MCF 10A (cell line): Measurements from ENCODE around the gene MED12L. TPM values are rescaled to one million over a fixed set of nuclear protein-coding genes. Genes with fewer than 3 reads are reported as not detected.
A peak's percentile ranks its signal among the peaks of the same experiment; 100 is the strongest.

Source experiments
- BruUV-seq: library from RNA; stranded (reverse); fragments of 400-500 nt; replicated peaks from 2 replicates; lab custom pipeline; 2021; lab: Mats Ljungman, UMichigan
- CTCF ChIA-PET: fragments of 300-600 bp; sonication (Branson Sonifier 250); formaldehyde crosslinking; extraction: SDS; loops from one replicate; lab custom pipeline; 2021; ENCODE audit warnings: antibody characterized with exemption, inconsistent platforms; lab: Yijun Ruan, JAX
- POLR2A ChIA-PET: fragments of 300-600, 350-650 bp; sonication (Branson Sonifier 250); formaldehyde crosslinking; extraction: SDS; loops from one replicate; lab custom pipeline; 2020; ENCODE audit warnings: antibody characterized with exemption, inconsistent platforms; lab: Yijun Ruan, JAX
- DNase-seq: peaks from one replicate; pipeline ENCODE4 v3.0.0-alpha.2; 2018; ENCODE audit not compliant: unreplicated experiment
- H3K27ac Mint-ChIP-seq: one replicate; pipeline ENCODE4 v1.8.0; 2022; ENCODE audit warnings: mild to moderate bottlenecking, low read depth, mixed read lengths; ENCODE audit not compliant: unreplicated experiment
- H3K27me3 Mint-ChIP-seq: one replicate; pipeline ENCODE4 v1.8.0; 2022; ENCODE audit warnings: mixed read lengths; ENCODE audit not compliant: insufficient read depth, unreplicated experiment
- H3K36me3 Mint-ChIP-seq: one replicate; pipeline ENCODE4 v1.8.0; 2022; ENCODE audit warnings: mild to moderate bottlenecking, moderate library complexity, mixed read lengths; ENCODE audit not compliant: insufficient read depth, unreplicated experiment
- H3K4me1 Mint-ChIP-seq: one replicate; pipeline ENCODE4 v1.8.0; 2022; ENCODE audit warnings: mixed read lengths; ENCODE audit not compliant: insufficient read depth, unreplicated experiment
- H3K4me3 Mint-ChIP-seq: one replicate; pipeline ENCODE4 v1.8.0; 2022; ENCODE audit warnings: mild to moderate bottlenecking, moderate library complexity, mixed read lengths; ENCODE audit not compliant: unreplicated experiment
- H3K9me3 Mint-ChIP-seq: one replicate; pipeline ENCODE4 v1.8.0; 2022; ENCODE audit warnings: mixed read lengths; ENCODE audit not compliant: unreplicated experiment
- CTCF ChIP-seq: fragments of 200-600 bp; IDR thresholded peaks from one replicate; pipeline ENCODE4 v1.8.0; 2022; ENCODE audit warnings: antibody characterized with exemption, mild to moderate bottlenecking; ENCODE audit not compliant: unreplicated experiment
- intact Hi-C: fragments of 100-400 bp; cut with micrococcal nuclease; formaldehyde crosslinking; loops from 2 replicates; pipeline ENCODE4 v1.14.1; 2022
- total RNA-seq: library from RNA; stranded (reverse); gene quantifications from 2 replicates; pipeline ENCODE4 v1.2.3, GENCODE V29; 2022

Gene MED12L
- total RNA-seq, 1 experiment from 2014 or later: 0.47 TPM

GRCh38 chr3:151305060-151305774, 219.8 kb downstream of the MED12L start:
- ChIA-PET POLR2A (interaction anchor here (0.5 to 8.0 kb wide), 21 partner anchors 10 to 965 kb away, joined by 3 to 341 read pairs (median 5); partner anchors contain the start of genes GPR87, P2RY13, SELENOT and SIAH2), CTCF (interaction anchor here (0.6 to 5.6 kb wide), 14 partner anchors 9 to 533 kb away, joined by 3 to 65 read pairs (median 4); partner anchors contain the start of gene GPR87)
- no peak for TF ChIP-seq CTCF
- Mint-ChIP-seq H3K4me3 (peak overlapping the region; percentile 60), H3K9me3 (no peaks in the 10 kb centered on the region), H3K27me3 (no peaks in the 10 kb centered on the region), H3K4me1 (peaks cover 89% of the 10 kb centered on the region), H3K27ac (peak overlapping the region; percentile 79), H3K36me3 (peaks cover 49% of the 10 kb centered on the region)
- peak; percentile 98 for DNase-seq
- intact Hi-C loops: loop anchor here (1.0 kb wide), 1 partner anchor 11 kb away; the partner anchor contains the start of gene GPR87
- no TSS peak for BruUV-seq

GRCh38 chr3:151305775-151306151, 220.3 kb downstream of the MED12L start:
- H3K27me3 Mint-ChIP-seq: no peaks in the 10 kb centered on the region
- no peak for DNase-seq
- peak overlapping the region; percentile 79 for H3K27ac Mint-ChIP-seq
- CTCF ChIA-PET: interaction anchor here (0.7 to 5.6 kb wide), 12 partner anchors 8 to 533 kb away, joined by 3 to 65 read pairs (median 7); partner anchors contain the start of gene GPR87
- intact Hi-C loops: loop anchor here (1.0 kb wide), 1 partner anchor 11 kb away; the partner anchor contains the start of gene GPR87
- TSS peak; percentile 73 for BruUV-seq
- no peak for TF ChIP-seq CTCF
- H3K4me3 Mint-ChIP-seq: peak overlapping the region; percentile 60
- H3K4me1 Mint-ChIP-seq: peaks cover 91% of the 10 kb centered on the region
- POLR2A ChIA-PET: interaction anchor here (0.5 to 8.0 kb wide), 18 partner anchors 10 to 966 kb away, joined by 3 to 341 read pairs (median 3); partner anchors contain the start of genes GPR87, P2RY13 and SIAH2
- H3K9me3 Mint-ChIP-seq: no peaks in the 10 kb centered on the region
- H3K36me3 Mint-ChIP-seq: peaks cover 55% of the 10 kb centered on the region

- intact Hi-C loops: no loop called here
- Mint-ChIP-seq H3K4me3 (peak overlapping the region; percentile 60), H3K9me3 (no peaks in the 10 kb centered on the region), H3K4me1 (peaks cover 90% of the 10 kb centered on the region), H3K36me3 (peaks cover 55% of the 10 kb centered on the region), H3K27ac (peak overlapping the region; percentile 79), H3K27me3 (no peaks in the 10 kb centered on the region)
- no TSS peak for BruUV-seq
- ChIA-PET POLR2A (interaction anchor here (0.5 to 8.0 kb wide), 18 partner anchors 10 to 572 kb away, joined by 3 to 341 read pairs (median 3); partner anchors contain the start of genes GPR87, P2RY13 and SIAH2), CTCF (interaction anchor here (1.1 to 5.6 kb wide), 9 partner anchors 8 to 532 kb away, joined by 3 to 65 read pairs (median 10); partner anchors contain the start of gene GPR87)
- TF ChIP-seq CTCF: no peak
- no peak for DNase-seq
These were observed 220.8 kb downstream of the MED12L start for GRCh38 chr3:151306168-151306810.
